KMS-11 (cell line): Measurements from ENCODE around the gene MYBPC2.
"Not testable (repeated sequence)": the region's sequence is repeated elsewhere in the genome, so short reads cannot be mapped to it uniquely, and the experiment has no call there.

Source experiments
- H2AFZ ChIP-seq: fragments of 200-600 bp; sonication (generic); 2 replicates; pipeline ENCODE4 v1.6.1; 2016; ENCODE audit warnings: antibody characterized with exemption, mixed run types, low read depth
- H3K27ac ChIP-seq: fragments of 200-600 bp; sonication (generic); 2 replicates; pipeline ENCODE4 v1.6.1; 2016; ENCODE audit warnings: mild to moderate bottlenecking, mixed run types
- H3K27me3 ChIP-seq: fragments of 200-600 bp; sonication (generic); 2 replicates; pipeline ENCODE4 v1.6.1; 2017; ENCODE audit warnings: mild to moderate bottlenecking, low read depth, mixed run types, moderate library complexity; ENCODE audit not compliant: insufficient read depth
- H3K36me3 ChIP-seq: fragments of 200-600 bp; sonication (generic); 2 replicates; pipeline ENCODE4 v1.6.1; 2017; ENCODE audit warnings: mild to moderate bottlenecking, mixed run types; ENCODE audit not compliant: insufficient read depth
- H3K4me1 ChIP-seq: fragments of 200-600 bp; sonication (generic); 2 replicates; pipeline ENCODE4 v1.6.1; 2016; ENCODE audit warnings: mild to moderate bottlenecking, low read depth, mixed run types; ENCODE audit not compliant: poor library complexity, severe bottlenecking
- H3K4me2 ChIP-seq: fragments of 200-600 bp; sonication (generic); 2 replicates; pipeline ENCODE4 v1.7.0; 2016; ENCODE audit warnings: mild to moderate bottlenecking, mixed run types
- H3K4me3 ChIP-seq: fragments of 200-600 bp; sonication (generic); IDR thresholded peaks from 2 replicates; pipeline ENCODE4 v1.6.1; 2017; ENCODE audit warnings: low read depth, low read length, mixed read lengths; ENCODE audit not compliant: insufficient read depth
- H3K79me2 ChIP-seq: fragments of 200-600 bp; sonication (generic); 2 replicates; pipeline ENCODE4 v1.6.1; 2016; ENCODE audit warnings: low read depth, mixed run types; ENCODE audit not compliant: insufficient read depth
- H3K9ac ChIP-seq: fragments of 200-600 bp; sonication (generic); 2 replicates; pipeline ENCODE4 v1.6.1; 2016; ENCODE audit warnings: mild to moderate bottlenecking, mixed run types
- H4K20me1 ChIP-seq: fragments of 200-600 bp; sonication (generic); 2 replicates; pipeline ENCODE4 v1.6.1; 2016; ENCODE audit warnings: mild to moderate bottlenecking, mixed run types; ENCODE audit not compliant: insufficient read depth
- TF ChIP-seq, protein P1 (sequence below): fragments of 200-600 bp; sonication (generic); conservative IDR thresholded peaks from 2 replicates; pipeline ENCODE4 v1.6.1; 2017; ENCODE audit warnings: low read depth, mild to moderate bottlenecking, antibody characterized with exemption, low read length, moderate library complexity, mixed read lengths

MYBPC2 gene

DNA sequence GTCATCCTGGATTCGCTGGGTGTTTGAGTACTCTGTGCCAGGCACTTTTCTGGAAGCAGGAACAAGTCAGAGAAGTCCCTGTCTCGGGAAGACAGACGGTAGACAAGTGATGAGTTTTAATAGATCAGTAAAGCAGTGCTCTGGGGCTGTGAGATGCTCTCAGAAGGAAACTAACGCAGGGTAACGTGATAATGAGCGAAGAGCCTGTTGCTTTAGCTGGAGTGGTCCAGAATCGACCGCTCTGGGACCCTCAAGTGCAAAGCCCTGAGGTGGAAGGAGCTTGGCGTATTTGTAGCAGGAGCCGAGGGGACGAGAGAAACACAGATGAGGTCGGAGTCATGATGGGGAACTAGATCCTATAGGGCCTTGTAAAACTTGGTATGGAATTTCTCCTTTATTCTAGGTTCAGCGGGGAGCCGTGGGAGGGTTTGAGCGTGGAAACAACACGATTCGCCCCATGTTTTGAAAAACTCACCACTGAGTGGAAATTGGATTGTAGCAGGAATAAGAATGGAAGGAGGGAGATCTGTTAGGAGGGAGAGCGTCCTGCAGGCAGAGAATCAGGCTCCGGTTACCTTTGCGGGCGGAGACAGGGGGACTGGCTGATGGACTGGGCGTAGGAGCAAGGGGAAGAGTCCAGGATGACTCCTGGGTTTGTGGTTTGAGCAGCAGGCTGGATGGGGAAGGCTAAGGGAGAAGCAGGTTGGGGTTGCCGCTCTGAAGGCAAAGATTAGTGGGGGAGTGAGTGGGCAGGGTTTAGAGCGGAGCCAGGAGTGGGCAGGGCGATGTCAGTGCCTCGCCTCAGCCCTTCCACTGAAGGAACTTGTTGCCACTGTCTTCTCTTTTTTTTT is 47.8 kb upstream of the MYBPC2 start:
- Histone ChIP-seq H3K27ac (peak overlapping the region; percentile 55; the same call in 1 of the 2 replicates), H3K4me2 (peak overlapping the region; percentile 90), H2AFZ (peak overlapping the region; percentile 48; the same call in 1 of the 2 replicates), H4K20me1 (no peaks in the 10 kb centered on the region; the same call in 1 of the 2 replicates), H3K79me2 (peaks cover 52% of the 10 kb centered on the region), H3K27me3 (no peaks in the 10 kb centered on the region), H3K4me1 (peaks cover 11% of the 10 kb centered on the region), H3K9ac (peak overlapping the region; percentile 82; the same call in 1 of the 2 replicates), H3K4me3 (peak overlapping the region; percentile 24), H3K36me3 (0 out of 2 replicates have a peak, but pooled peaks cover 10% of the 10 kb centered on the region)
- TF ChIP-seq, protein P1, sequence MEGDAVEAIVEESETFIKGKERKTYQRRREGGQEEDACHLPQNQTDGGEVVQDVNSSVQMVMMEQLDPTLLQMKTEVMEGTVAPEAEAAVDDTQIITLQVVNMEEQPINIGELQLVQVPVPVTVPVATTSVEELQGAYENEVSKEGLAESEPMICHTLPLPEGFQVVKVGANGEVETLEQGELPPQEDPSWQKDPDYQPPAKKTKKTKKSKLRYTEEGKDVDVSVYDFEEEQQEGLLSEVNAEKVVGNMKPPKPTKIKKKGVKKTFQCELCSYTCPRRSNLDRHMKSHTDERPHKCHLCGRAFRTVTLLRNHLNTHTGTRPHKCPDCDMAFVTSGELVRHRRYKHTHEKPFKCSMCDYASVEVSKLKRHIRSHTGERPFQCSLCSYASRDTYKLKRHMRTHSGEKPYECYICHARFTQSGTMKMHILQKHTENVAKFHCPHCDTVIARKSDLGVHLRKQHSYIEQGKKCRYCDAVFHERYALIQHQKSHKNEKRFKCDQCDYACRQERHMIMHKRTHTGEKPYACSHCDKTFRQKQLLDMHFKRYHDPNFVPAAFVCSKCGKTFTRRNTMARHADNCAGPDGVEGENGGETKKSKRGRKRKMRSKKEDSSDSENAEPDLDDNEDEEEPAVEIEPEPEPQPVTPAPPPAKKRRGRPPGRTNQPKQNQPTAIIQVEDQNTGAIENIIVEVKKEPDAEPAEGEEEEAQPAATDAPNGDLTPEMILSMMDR, result 0 out of 2 replicates have a peak, but pooled peaks have one; percentile 31

DNA sequence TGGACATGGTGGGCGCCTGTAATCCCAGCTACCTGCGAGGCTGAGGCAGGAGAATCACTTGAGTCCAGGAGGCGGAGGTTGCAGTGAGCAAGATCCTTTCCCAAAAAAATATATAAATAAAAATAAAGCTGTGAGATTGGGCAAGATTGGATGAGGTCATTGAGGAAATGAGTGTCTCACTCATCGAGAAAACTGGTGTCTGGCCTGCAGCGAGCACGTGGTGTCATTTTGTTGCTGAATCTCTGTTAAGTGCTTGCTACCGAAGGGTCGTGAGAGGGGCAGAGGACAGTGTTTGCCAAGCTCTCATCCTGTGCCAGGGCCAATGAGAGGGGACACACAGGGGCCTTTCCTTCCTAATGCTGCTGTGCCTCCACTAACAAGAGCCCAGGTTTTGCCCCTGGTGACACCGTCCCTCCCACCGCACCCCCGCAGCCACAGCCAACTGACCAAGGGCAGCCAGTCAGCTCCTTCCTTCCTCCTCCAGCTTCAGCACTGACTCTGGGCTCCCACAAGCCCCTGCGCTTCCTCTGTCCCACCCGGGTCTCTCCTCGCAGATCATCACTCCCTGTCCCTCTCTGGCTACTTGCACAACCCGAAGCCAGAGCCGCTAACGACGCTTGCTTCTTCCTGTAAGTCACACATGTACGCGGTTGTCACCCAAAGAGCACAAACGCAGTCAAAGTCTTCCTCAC is 45.4 kb upstream of the MYBPC2 start:
- no peaks in the 10 kb centered on the region for H3K27me3 ChIP-seq
- no peaks in the 10 kb centered on the region; the same call in 1 of the 2 replicates for H4K20me1 ChIP-seq
- no peak overlapping the region for H3K4me3 ChIP-seq
- peaks cover 60% of the 10 kb centered on the region for H3K79me2 ChIP-seq
- no peak overlapping the region for H3K9ac ChIP-seq
- H3K4me2 ChIP-seq, result no peak overlapping the region
- H3K4me1 ChIP-seq, result peaks cover 11% of the 10 kb centered on the region
- no peak overlapping the region for H3K27ac ChIP-seq
- no peak overlapping the region for H2AFZ ChIP-seq
- TF ChIP-seq, protein P1, result no peak
- 0 out of 2 replicates have a peak, but pooled peaks cover 10% of the 10 kb centered on the region for H3K36me3 ChIP-seq

DNA sequence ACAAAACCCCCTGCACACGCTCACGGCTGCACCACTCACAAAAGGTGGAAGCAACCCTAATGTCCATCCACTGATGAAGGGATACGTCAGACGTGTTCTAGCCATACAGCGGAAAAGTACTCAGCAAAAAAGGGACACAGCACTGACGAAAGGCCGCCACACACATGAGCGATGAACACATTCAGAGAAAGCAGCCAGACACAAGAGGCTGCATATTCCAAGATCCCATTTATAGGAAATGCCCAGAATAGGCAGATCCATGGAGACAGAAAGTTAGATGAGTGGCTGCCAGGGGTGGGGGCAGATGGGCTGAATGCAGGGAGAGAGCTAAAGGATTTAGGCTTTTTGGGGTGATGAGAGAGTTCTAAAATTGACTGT is 44.8 kb upstream of the MYBPC2 start:
- Histone ChIP-seq H3K27me3 (no peaks in the 10 kb centered on the region), H3K4me2 (no peak overlapping the region), H3K27ac (no peak overlapping the region), H3K36me3 (peaks cover 13% of the 10 kb centered on the region; the same call in 1 of the 2 replicates), H2AFZ (no peak overlapping the region), H3K9ac (no peak overlapping the region), H3K4me1 (peaks cover 11% of the 10 kb centered on the region), H3K4me3 (no peak overlapping the region), H4K20me1 (no peaks in the 10 kb centered on the region; the same call in 1 of the 2 replicates), H3K79me2 (peaks cover 66% of the 10 kb centered on the region)
- TF ChIP-seq, protein P1, result no peak

DNA sequence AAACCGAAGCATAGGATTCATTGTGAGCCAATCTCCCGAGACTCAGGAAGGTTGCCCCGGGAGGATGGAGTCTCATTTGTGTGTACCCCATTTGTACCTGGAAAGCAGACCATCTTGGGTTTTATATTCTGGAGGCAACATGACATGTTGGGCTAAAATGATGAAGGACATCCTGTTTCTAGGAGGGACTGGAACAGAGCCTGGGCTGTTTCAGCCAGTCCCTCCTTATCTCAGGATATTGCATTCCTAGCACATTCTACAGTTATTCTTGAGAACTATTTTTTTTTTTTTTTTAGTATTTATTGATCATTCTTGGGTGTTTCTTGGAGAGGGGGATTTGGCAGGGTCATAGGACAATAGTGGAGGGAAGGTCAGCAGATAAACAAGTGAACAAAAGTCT is 42.4 kb upstream of the MYBPC2 start:
- not testable (repeated sequence) for H3K4me1 ChIP-seq, H3K9ac ChIP-seq, H3K27me3 ChIP-seq, H4K20me1 ChIP-seq, H3K27ac ChIP-seq, H3K4me2 ChIP-seq, H3K4me3 ChIP-seq, H2AFZ ChIP-seq
- Histone ChIP-seq H3K36me3 (peaks cover 19% of the 10 kb centered on the region; the same call in 1 of the 2 replicates), H3K79me2 (peaks cover 66% of the 10 kb centered on the region)

DNA sequence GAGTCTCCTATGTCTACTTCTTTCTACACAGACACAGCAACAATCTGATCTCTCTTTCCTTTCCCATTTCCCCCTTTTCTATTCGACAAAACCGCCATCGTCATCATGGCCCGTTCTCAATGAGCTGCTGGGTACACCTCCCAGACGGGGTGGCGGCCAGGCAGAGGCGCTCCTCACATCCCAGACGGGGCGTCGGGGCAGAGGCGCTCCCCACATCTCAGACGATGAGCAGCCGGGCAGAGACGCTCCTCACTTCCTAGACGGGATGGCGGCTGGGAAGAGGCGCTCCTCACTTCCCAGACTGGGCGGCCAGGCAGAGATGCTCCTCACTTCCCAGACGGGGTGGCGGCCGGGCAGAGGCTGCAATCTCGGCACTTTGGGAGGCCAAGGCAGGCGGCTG is 41.7 kb upstream of the MYBPC2 start:
- H4K20me1 ChIP-seq, H3K4me3 ChIP-seq, H3K4me1 ChIP-seq, H2AFZ ChIP-seq, H3K4me2 ChIP-seq, H3K27ac ChIP-seq, H3K9ac ChIP-seq, H3K27me3 ChIP-seq: not testable (repeated sequence)
- H3K79me2 ChIP-seq, result peaks cover 59% of the 10 kb centered on the region
- peaks cover 19% of the 10 kb centered on the region; the same call in 1 of the 2 replicates for H3K36me3 ChIP-seq
